Measurements from ENCODE around the gene ADARB2. TPM values are rescaled to one million over a fixed set of nuclear protein-coding genes. Genes with fewer than 3 reads are reported as not detected.

ADARB2 gene
- total and polyA plus RNA-seq, 11 donors, result 0.07 to 1.2 (median 0.28) TPM; not detected in 4

GRCh38 chr10:1309617-1310270 lies 427.6 kb downstream of the ADARB2 start:
- Histone ChIP-seq H3K27me3 (peaks cover 0 to 4% (median 0%) of the 10 kb centered on the region in 9 donors), H3K36me3 (no peaks in the 10 kb centered on the region), H3K4me3 (no peak overlapping the region), H3K27ac (no peak overlapping the region), H3K4me1 (no peaks in the 10 kb centered on the region), H3K9me3 (no peaks in the 10 kb centered on the region)
- WGBS, 4 donors, result 49 to 66% (median 62%) methylated on average over 7 of the region's 7 CpGs
- DNase-seq (no peak), ATAC-seq (no peak)
- TF ChIP-seq, protein P1, sequence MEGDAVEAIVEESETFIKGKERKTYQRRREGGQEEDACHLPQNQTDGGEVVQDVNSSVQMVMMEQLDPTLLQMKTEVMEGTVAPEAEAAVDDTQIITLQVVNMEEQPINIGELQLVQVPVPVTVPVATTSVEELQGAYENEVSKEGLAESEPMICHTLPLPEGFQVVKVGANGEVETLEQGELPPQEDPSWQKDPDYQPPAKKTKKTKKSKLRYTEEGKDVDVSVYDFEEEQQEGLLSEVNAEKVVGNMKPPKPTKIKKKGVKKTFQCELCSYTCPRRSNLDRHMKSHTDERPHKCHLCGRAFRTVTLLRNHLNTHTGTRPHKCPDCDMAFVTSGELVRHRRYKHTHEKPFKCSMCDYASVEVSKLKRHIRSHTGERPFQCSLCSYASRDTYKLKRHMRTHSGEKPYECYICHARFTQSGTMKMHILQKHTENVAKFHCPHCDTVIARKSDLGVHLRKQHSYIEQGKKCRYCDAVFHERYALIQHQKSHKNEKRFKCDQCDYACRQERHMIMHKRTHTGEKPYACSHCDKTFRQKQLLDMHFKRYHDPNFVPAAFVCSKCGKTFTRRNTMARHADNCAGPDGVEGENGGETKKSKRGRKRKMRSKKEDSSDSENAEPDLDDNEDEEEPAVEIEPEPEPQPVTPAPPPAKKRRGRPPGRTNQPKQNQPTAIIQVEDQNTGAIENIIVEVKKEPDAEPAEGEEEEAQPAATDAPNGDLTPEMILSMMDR (IDR thresholded peaks at IDR 0.05), result no peak
- no peak for TF ChIP-seq POLR2A (IDR thresholded peaks at IDR 0.05)
- intact Hi-C loops (cut with DNase I), result no loop called here

DNA sequence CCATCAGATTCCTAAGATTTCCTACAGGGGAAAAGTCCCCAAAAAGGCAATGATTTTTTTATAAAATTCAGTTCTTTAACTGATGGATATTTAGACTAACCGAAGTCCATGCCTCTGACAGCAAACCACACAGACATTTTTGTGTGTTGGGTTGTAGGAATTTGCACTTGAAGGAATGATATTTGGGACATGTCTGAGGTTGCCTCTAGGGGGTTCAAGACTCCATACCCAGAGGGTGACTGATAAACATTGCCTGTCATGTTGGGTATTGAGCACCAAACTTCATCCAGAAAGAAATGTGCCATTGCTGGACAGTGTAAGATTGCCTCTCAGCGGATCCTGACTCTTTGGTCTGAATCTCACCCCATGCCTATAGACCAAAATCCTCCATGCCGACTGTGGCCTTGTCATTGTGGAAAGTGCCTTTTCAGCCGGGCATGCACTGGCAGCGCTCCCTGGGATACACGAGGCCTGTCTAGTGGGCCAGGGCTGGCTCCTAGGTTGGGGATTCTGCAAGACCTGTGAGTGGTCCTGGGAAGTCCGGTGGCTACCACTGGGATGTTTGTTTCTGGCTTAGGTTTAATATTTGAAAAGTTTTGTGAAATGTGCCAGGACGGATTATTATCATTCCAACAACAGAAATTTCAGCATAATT lies 428.2 kb downstream of the ADARB2 start:
- Histone ChIP-seq H3K9me3 (no peaks in the 10 kb centered on the region), H3K4me3 (no peak overlapping the region), H3K4me1 (no peaks in the 10 kb centered on the region), H3K27ac (no peak overlapping the region), H3K27me3 (peaks cover 0 to 4% (median 0%) of the 10 kb centered on the region in 9 donors), H3K36me3 (no peaks in the 10 kb centered on the region)
- no peak for ATAC-seq
- intact Hi-C loops (cut with DNase I), result no loop called here
- no peak for TF ChIP-seq POLR2A (IDR thresholded peaks at IDR 0.05)
- TF ChIP-seq, protein P1 (IDR thresholded peaks at IDR 0.05), result no peak
- WGBS, 4 donors, result 83 to 86% (median 85%) methylated on average over 8 of the region's 8 CpGs
- no peak for DNase-seq

GRCh38 chr10:1308173-1308961 lies 429.0 kb downstream of the ADARB2 start:
- Histone ChIP-seq H3K27ac (no peak overlapping the region), H3K27me3 (peaks cover 0 to 4% (median 0%) of the 10 kb centered on the region in 9 donors), H3K36me3 (no peaks in the 10 kb centered on the region), H3K4me1 (no peaks in the 10 kb centered on the region), H3K4me3 (no peak overlapping the region), H3K9me3 (no peaks in the 10 kb centered on the region)
- intact Hi-C loops (cut with DNase I), result no loop called here
- 64 to 83% (median 72%) methylated on average over 4 of the region's 4 CpGs for WGBS, 4 donors
- no peak for ATAC-seq
- DNase-seq, result no peak
- TF ChIP-seq POLR2A (IDR thresholded peaks at IDR 0.05), result no peak
- TF ChIP-seq, protein P1 (IDR thresholded peaks at IDR 0.05), result no peak

DNA sequence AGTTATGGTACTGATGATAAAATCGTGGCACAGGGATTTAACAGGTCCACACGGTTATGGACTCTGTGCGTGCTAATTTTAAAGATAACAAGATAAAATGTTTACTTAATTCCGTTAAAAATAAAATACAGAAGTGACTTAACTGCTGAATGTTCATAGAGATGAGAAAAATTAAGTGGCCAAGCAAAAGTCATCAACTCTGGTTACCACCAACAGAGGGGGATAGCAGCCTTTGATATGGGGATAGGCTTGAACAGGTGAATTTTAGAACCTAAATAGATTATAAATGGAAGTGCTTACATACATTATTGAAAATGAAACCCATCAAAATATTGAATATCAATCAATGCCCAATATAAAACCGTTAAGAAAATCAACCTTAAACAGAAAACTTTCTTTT lies 436.2 kb downstream of the ADARB2 start:
- WGBS, 4 donors, result 68 to 76% (median 73%) methylated on average over 5 of the region's 5 CpGs

More for the DNA sequence above, 436.2 kb downstream of the ADARB2 start:
- Histone ChIP-seq H3K36me3 (no peaks in the 10 kb centered on the region), H3K9me3 (no peaks in the 10 kb centered on the region), H3K4me3 (no peak overlapping the region), H3K27me3 (peaks cover 0 to 24% (median 0%) of the 10 kb centered on the region in 9 donors), H3K27ac (no peak overlapping the region), H3K4me1 (no peaks in the 10 kb centered on the region)
- TF ChIP-seq POLR2A (IDR thresholded peaks at IDR 0.05), result no peak
- TF ChIP-seq, protein P1 (IDR thresholded peaks at IDR 0.05), result no peak
- intact Hi-C loops (cut with DNase I), result no loop called here
- DNase-seq (no peak), ATAC-seq (no peak)
